Suppressor macrophage treated with lipopolysaccharide for 1 hour (primary cell): ENCODE data around the gene PLEKHA7.

Experiments used
- DNase-seq, 3 donors: peaks; one replicate each; pipeline ENCODE4 v3.0.0-alpha.2; 2020 to 2022

The PLEKHA7 gene

DNA sequence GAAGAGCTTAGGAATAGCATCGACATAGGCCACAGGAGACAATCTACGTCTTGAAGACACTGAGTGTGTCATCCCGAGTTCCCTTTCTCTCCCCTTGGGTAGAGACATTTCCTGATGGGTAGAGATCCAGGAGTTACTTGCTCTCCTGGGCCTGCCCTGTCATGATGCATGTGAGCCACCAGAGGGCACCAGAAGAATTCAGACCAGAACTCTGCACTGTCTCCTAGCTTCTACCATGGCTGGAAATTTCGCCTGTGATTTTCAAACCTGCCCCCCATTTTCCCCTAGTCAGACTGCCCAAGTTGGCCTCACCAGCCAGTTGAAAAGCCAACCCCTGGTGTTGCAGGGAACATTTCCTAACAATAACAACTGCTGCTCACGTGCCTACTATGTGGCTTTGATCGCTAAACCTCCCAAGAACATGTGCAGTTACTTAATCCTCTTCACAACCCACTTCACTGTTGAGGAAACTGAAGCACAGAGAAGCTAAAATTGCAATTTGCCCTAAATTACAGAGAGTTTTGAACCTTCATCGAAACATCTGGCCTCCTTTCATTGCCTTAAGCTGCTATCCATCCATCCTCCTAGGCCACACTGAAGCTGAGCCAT lies 228.6 kb downstream of the PLEKHA7 start:
- peak; percentile 84 to 88 (median 87) for DNase-seq

DNA sequence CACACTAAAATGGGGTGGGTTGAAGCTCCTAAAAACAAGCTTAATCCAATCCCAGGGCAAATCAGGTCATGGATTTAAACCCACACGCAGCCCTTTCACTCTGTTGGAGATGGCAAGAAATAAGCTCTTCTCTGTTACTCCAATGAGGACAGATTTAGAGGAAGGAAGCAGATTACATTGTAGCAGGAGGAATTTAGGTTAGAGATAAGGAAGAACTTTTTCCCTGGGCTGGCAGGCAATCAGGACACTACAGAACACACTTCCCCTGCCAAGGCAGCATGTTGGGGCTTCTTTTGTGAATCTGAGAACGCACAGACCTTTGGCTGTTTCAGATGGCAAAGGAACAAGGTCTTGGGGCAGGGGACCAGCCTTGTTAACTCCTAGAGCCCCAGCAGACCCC lies 229.5 kb downstream of the PLEKHA7 start:
- DNase-seq, result no peak

- peak in 1 of 3 donors; percentile 38 for DNase-seq
Measured at GRCh38 chr11:16784097-16784496, 230.1 kb downstream of the PLEKHA7 start.

DNA sequence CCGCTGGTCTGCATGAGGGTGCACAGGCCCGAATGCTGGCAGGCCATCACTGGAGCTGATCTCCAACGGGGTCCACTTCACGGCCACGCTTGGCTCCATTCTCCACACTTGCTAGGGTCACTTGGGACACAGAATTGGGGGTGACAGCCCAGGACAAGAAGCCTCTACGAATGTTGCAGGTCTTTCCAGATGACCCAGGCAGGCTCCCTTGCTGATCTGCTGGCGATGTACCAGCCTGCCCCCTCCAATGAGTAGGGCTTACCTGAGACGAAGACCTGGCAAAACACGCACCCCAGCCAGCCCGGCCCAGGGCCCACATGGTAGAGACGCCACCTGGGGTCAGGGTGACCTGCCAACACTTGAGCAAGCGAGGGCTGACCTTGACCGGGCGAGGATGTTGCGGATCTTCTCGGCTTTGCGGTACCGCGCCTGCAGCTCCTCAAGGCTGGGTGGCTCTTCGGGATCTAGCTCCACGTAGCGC lies 230.9 kb downstream of the PLEKHA7 start:
- no peak for DNase-seq

- DNase-seq, result no peak
Measured at GRCh38 chr11:16781936-16782919, 232.0 kb downstream of the PLEKHA7 start.

DNA sequence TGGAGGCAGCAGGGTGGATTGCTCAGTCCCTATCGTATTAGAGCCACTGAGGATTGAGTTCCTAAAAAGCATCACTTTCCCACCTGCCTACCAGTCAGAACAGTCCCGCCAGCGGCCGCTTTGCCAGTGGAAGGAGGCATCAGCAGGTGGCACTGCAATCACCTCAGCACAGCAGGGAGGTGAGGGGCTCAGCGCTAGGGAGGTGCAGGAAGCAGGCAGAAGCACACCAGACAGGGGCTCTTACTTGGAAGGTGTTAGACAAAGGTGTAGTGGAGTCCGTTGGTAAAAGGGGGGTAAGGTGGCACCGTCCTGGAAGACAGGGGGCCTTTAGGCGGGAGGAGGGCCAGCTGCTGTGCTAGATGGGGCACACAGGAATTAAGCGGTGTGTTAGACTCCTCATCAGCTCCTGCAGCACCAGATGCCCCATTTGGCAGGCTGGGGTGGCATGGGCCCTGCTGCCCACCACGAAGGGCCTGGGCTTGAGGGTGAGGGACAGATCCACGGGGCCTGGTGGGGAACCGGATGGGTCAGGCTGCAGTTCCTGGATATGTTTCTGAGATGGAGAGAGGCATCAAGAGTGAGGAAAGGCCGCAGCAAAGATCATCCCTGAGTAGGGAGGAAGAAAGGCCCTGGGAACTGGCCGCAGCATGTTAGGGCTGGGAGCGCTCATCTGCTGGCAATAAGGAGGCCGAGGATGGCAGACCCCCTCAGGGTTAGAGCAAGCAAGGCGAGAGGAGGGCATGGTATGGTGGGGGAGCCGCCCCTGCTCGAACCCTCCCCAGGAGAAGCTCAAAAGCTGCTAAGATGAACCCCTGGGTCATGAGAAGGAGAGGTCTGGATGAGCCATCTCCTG lies 233.3 kb downstream of the PLEKHA7 start:
- no peak for DNase-seq

DNA sequence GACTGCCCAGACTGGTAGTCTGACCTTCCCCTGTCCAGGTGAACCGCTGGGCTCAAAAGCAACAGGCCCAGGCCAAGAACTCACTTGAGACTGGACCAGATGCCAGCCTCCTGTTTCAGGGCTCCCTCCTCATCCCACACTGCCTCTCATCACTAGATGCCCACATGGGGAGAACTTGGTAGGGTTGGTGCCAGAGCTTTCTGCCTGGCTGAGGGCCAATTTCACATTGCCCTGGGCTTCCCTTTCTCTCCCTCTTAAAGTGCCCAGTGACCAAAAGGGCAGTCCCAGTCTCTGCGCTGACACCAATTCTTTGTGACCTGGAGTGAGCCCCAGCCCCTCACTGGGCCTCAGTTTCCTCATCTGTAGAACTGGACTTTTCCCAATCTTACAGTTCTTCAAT lies 234.1 kb downstream of the PLEKHA7 start:
- DNase-seq, result peak in 1 of 3 donors; percentile 36

GRCh38 chr11:16779436-16779835 lies 234.8 kb downstream of the PLEKHA7 start:
- DNase-seq, result peak; percentile 65 to 85 (median 82)

DNA sequence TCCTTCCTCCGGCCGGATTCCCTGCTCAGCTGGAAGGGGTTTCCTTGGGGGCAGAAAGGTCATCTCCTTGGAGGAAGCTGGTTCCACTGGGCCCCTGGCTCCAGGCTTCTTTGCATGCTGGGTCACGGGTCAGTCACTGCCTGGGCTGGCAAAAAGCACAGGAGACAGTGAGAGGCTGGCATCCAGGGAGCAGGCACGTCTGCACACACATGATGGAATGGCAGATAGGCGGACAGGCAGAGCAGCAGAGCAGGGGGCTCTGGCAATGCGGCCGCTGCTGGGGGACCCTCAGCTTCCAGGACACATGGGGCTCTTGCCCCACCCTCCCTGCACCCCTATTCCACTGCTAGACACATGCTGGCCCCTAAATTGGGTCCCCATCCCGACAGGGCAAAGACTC lies 235.3 kb downstream of the PLEKHA7 start:
- no peak for DNase-seq

DNA sequence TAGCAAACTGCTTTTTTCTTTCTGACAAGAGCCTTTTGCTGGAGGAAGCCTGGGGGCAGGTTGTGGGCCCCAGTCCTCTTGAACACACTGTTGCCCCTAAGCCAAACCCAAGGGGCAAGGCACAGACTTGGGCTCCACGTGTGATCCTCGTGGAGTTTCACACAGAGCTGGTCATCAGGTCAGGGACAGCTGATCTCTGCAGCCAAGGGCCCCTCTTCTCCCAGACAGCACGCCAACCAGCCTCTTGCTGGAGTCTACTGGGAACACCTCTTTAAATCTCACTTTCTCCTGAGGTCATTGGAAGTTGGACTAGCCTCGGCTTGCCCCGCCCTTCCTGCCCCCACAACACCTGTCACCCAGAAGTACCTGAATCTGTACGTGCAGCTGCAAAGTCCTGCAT lies 235.9 kb downstream of the PLEKHA7 start:
- DNase-seq, result no peak

- DNase-seq, result no peak
Measured at GRCh38 chr11:16777613-16777975, 236.6 kb downstream of the PLEKHA7 start.

DNA sequence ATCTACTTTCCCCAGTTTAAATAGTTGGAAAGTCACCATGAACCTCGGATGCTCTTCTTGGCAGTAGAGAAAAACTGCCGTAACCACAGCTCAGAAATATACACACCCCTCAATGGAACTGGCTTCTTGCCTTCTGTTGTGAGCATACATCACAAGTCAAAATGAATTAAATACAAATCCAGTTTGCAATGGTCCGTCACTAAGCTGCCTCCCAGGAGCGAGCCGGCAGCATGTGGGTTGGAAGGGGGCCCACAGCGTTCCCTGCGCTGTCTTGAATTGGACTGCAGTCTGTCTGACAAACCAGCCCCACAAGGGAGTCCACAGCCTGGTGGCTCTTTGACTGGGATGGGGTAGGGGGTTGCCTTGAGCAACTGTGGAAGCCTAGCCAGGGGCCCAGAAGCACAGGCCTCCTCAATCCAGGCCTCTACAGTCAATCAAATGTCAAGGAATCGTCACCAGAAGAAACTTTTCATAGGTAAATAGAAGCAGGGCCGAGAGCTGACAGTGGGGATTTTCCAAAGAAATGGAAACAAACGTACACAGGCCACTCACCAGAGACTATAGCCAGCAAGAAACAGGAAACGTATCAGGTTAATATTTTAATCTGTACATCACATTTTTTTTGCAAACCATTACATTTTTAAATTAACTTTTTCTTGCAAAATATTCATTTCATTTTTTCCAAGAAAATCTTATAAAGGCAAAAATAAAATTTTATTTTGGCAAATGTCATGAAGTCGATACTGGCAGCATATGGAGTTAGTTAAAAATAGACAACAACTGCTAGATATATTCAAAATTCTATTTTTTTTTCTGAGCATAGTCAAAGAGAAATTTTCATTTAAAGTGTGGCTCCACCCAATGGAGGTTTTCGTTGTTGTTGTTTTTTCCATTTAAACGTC lies 237.3 kb downstream of the PLEKHA7 start:
- no peak for DNase-seq

DNA sequence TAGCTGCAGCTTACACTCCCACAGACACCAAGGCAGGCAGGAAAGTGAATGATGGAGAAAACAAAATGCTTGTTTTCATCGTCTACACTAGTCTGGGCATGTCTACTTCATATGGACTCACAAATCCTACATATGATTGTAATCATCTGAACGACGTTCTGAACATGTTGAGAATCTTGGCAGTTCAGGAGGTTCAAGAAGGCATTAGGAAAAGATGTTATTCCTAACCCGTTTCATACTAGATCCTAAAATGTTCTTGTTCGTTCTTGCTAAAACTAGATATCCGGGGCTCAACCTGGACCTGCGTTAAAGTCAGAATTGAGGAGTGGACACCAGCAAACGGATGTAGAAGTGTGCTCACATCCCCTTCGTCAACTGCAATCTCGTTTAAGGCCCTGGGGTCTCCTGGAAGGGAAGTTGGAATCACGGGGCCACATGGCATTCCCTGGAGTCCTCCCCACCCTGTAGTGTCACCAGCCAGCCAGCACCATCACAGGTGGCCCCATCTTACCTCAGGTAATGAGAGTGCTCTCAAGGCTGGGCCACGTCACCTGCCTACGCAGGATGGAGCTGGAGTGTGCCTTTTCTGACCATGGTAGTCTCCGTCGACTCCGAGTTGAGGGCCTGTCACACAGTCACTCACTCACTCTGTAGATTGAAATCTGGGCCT lies 238.5 kb downstream of the PLEKHA7 start:
- DNase-seq, result no peak

DNA sequence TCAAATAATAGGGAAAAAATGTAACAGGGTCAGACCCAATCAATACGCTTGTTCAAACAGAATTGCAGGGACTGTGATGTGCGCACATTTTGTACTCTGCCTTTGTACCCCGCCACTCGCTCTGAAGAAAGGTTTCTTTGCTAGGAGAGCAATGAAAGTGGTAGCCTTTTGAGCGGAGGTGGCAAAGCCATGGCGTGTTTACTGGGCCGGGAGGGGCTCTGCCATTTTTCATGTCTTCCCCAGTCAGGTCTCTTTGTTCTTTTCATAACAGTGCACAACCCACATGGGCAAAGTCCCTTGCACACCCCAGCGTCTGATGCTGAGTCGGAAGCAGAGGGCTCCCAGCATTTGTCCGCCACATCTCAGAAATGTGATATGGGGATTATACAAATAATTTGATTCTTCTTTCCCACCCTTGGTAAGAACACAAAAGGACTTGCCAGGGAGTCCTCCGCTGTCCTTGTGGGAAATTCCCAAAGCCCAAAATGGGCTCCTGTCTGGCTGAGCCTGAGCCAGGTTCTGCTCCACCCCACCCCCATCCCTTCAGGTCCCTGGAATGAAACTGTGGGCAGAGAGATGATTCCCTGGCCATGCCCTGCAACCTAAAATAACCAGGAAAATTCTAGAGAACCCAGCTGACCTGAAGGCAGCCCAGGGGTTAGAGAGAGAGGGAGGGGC lies 239.1 kb downstream of the PLEKHA7 start:
- DNase-seq, result no peak

DNA sequence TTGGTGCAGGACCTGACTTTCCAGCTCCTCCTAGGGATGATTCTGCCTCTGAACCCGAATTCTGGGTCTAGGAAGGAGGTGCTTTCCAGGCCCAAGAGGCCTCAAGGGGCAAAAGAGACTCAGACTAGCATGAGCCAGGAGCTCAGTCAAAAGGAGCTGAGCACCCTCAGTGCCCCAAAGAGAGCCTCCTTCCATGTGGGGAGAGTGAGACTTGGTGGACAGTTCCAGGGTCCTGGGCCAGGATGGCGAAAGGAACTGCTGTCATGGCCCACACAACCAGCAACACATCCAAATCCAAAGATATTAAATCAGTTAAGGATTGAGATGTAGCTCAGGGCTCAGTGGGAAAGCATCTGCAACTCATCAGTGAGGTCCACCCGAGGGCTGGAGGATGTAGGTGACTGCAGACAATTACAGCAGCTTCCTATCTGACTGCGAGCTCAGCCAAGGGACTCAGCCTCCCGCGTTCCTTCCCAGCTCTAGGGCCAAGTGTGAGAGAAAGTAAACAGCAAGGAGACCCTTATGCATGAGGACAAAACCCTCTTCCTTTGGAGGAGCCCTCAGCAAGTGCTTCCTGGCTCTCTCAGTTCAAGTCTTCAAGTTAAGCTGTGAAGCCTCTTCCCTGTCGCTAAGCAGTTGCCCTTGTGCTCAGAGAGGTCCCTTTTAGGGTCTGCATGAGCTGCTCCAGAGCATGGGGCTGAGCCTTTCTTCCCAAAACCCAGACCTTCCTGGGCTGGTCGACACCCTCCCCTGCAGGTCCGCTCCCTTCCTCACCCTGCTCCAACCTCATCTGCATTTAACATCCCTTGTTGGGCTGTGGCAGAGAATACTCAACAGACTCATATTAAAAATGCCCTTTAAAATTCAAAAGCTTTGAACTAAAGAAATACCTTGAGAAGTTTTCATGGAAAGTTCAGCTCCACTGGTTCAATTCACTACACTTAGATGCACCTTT lies 240.0 kb downstream of the PLEKHA7 start:
- no peak for DNase-seq

DNA sequence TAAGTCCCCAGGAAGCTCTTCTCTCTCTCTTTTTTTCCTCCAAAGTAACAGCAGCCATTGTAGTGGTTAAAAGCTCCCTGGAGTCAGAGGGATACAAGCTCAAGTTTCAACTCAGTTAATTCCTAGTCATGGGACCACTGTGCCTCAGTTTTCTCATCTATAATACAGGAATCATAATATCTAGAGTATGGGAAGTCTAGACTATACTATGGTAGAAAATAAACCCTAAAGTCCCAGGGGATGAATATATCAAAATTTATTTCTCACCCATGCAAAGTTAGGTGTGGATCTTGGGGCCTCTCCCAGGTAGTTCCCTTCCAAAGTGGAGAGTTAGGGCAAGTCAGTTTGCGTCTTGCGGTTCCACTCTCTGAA lies 242.1 kb downstream of the PLEKHA7 start:
- no peak for DNase-seq

GRCh38 chr11:16771350-16772140 lies 242.7 kb downstream of the PLEKHA7 start:
- DNase-seq, result no peak

DNA sequence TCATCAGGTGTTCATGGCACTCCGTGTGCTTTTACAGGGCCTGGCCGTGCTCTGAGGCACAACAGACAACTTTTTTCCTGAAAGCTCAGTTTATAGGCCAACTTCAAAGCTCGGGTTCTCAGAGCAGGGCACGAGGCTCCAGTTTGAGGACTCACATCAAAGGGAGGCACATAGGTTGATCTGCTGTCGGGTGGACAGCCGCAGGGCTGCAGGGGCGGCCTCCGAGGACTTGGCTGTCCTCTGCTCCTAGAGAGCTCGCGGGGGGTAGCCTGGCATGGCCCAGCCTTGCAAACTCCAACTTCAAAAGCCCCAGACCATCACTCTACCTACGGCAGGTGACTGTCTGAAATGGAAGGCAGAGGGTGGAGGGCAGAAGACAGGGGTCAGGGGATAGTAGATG lies 244.2 kb downstream of the PLEKHA7 start:
- DNase-seq, result no peak

- no peak for DNase-seq
Measured at GRCh38 chr11:16769386-16769785, 244.8 kb downstream of the PLEKHA7 start.
